Smooth muscle cell (in vitro differentiated cells): Measurements from ENCODE around the gene TNNI2. TPM values are rescaled to one million over a fixed set of nuclear protein-coding genes. Genes with fewer than 3 reads are reported as not detected.

Experiments used
- DNase-seq: peaks from one replicate; lab custom pipeline; 2025; ENCODE audit not compliant: unreplicated experiment; lab: John Stamatoyannopoulos, UW
- H2AFZ ChIP-seq: fragments of 200-600 bp; sonication (generic); 2 replicates; pipeline ENCODE4 v1.6.0; 2016; ENCODE audit warnings: antibody characterized with exemption, low read depth, mild to moderate bottlenecking
- H3F3A ChIP-seq: fragments of 200-600 bp; sonication (generic); 2 replicates; pipeline ENCODE4 v1.6.0; 2017; ENCODE audit warnings: antibody characterized with exemption, low read depth
- H3K27ac ChIP-seq: fragments of 200-600 bp; sonication (generic); 2 replicates; pipeline ENCODE4 v1.5.1; 2016; ENCODE audit warnings: low read depth, mild to moderate bottlenecking
- H3K27me3 ChIP-seq: fragments of 200-600 bp; sonication (generic); 2 replicates; pipeline ENCODE4 v1.6.1; 2016; ENCODE audit warnings: low read depth, mild to moderate bottlenecking
- H3K36me3 ChIP-seq: fragments of 200-600 bp; sonication (generic); 2 replicates; pipeline ENCODE4 v1.5.1; 2016; ENCODE audit warnings: low read depth
- H3K4me1 ChIP-seq: fragments of 200-600 bp; sonication (generic); 2 replicates; pipeline ENCODE4 v1.5.1; 2016; ENCODE audit warnings: low read depth
- H3K4me2 ChIP-seq: fragments of 200-600 bp; sonication (generic); 2 replicates; pipeline ENCODE4 v1.6.0; 2016; ENCODE audit warnings: mild to moderate bottlenecking
- H3K4me3 ChIP-seq: fragments of 200-600 bp; sonication (generic); 2 replicates; pipeline ENCODE4 v1.5.1; 2016; ENCODE audit warnings: mild to moderate bottlenecking
- H3K79me2 ChIP-seq: fragments of 200-600 bp; sonication (generic); 2 replicates; pipeline ENCODE4 v1.6.0; 2016; ENCODE audit warnings: low read depth, mild to moderate bottlenecking
- H3K9ac ChIP-seq: fragments of 200-600 bp; sonication (generic); 2 replicates; pipeline ENCODE4 v1.6.0; 2016; ENCODE audit warnings: low read depth
- H3K9me3 ChIP-seq: fragments of 200-600 bp; sonication (generic); replicated peaks from 2 replicates; pipeline ENCODE4 v1.5.1; 2016; ENCODE audit warnings: low read depth
- H4K20me1 ChIP-seq: fragments of 200-600 bp; sonication (generic); 2 replicates; pipeline ENCODE4 v1.6.0; 2016; ENCODE audit warnings: low read depth
- CTCF ChIP-seq: fragments of 200-600 bp; sonication (generic); IDR thresholded peaks from 2 replicates; pipeline ENCODE4 v1.5.1; 2017; ENCODE audit warnings: borderline replicate concordance, mild to moderate bottlenecking, antibody characterized with exemption; ENCODE audit not compliant: insufficient read depth, poor library complexity, severe bottlenecking
- WGBS: methylation state at CpG from one replicate; pipeline ENCODE4 v1.1.7; 2016; ENCODE audit warnings: low lambda C conversion rate; 5-methylcytosine and 5-hydroxymethylcytosine counted together
- polyA plus RNA-seq: library from polyadenylated mRNA; unstranded; fragments of >200 nt; fragmentation: Nextera tagmentation; extraction: Ambion mirVana; gene quantifications from 2 replicates; pipeline ENCODE4 v1.2.1, GENCODE V29; 2016
- total RNA-seq: library from RNA; depleted of rRNA; stranded (reverse); fragments of >200 nt; gene quantifications from 2 replicates; pipeline ENCODE4 v1.2.3, GENCODE V29; 2014

Gene TNNI2
- total and polyA plus RNA-seq, 2 experiments from 2014 or later, result 0.94 to 1.2 TPM

- no peaks in the 10 kb centered on the region for H3K36me3 ChIP-seq
- 30% methylated on average over 3 of the region's 3 CpGs for WGBS
- H3K9ac ChIP-seq, result no peak overlapping the region
- DNase-seq, result no peak
- no peaks in the 10 kb centered on the region for H3K9me3 ChIP-seq
- no peak overlapping the region for H3K4me3 ChIP-seq
- H3K4me2 ChIP-seq, result peak overlapping the region; percentile 31
- H3F3A ChIP-seq, result peaks cover 22% of the 10 kb centered on the region
- no peaks in the 10 kb centered on the region for H3K4me1 ChIP-seq
- no peak overlapping the region for H3K27ac ChIP-seq
- H4K20me1 ChIP-seq, result no peaks in the 10 kb centered on the region
- no peak overlapping the region for H2AFZ ChIP-seq
- H3K79me2 ChIP-seq, result no peaks in the 10 kb centered on the region
- TF ChIP-seq CTCF, result no peak
- no peaks in the 10 kb centered on the region for H3K27me3 ChIP-seq
Observed at GRCh38 chr11:1819074-1819473, 19.7 kb upstream of the TNNI2 start.

DNA sequence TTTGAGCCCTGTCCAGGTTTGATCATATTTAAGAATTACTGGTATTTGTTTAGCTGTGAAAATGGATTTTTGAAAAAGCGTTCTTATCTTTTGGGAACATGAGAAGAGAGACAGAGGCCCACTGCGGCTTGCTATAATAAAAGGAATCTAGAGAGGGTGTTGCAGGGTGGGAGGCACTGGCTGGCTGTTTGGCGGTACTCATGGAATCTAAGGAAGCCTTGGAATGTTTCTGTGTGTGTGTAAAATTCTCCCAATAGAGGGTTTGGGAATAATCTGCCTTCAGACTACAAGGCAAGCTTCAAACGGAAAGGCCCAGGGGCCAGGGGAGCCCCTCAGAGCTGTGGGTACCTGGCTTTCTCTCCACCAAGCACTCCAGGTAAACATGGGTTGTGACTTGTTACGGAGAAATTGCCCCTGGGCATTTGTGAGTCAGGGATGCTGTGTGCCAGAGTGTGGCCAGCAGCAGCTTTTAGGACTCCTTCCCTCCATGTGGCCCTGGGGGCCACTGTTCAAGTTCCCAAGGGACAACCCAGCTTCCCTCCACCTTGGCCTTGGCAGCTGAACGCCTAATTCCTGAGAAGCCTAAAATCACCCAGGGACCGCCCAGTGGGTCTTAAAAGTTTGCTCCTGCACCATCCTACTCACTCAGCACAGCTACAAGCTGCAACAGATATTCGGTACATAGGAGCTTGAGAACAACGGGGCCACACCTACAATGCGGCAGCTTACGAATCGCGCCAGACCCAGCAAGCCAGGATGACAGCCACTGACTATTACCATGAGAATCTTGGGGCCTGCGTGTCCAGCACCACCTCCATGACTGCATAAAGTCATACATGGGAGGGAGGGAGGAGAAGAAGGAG is 18.1 kb upstream of the TNNI2 start:
- Histone ChIP-seq H2AFZ (no peak overlapping the region), H3K4me2 (peak overlapping the region; percentile 68), H3K36me3 (no peaks in the 10 kb centered on the region), H3K4me3 (no peak overlapping the region), H3K27me3 (no peaks in the 10 kb centered on the region), H3F3A (peaks cover 22% of the 10 kb centered on the region), H3K27ac (peak overlapping the region; percentile 19), H3K9ac (no peak overlapping the region), H3K4me1 (no peaks in the 10 kb centered on the region), H3K9me3 (no peaks in the 10 kb centered on the region), H4K20me1 (no peaks in the 10 kb centered on the region), H3K79me2 (no peaks in the 10 kb centered on the region)
- DNase-seq, result no peak
- no peak for TF ChIP-seq CTCF
- 68% methylated on average over 14 of the region's 14 CpGs for WGBS

DNA sequence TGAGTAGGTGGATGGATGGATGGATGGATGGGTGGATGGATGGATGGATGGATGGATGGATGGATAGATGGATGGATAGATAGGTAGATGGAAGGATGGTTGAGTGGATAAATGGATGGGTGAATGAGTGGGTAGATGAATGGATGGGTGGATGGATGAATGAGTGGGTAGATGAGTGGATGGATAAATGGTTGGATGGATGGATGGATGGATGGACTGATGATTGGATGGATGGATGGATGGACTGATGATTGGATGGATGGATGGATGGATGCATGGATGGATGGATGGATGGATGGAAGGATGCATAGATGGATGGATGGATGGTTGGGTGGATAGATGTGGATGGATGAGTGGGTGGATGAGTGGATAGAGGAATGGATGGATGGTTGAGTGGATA is 17.2 kb upstream of the TNNI2 start:
- no peak overlapping the region for H3K9ac ChIP-seq
- no peaks in the 10 kb centered on the region for H4K20me1 ChIP-seq
- H3F3A ChIP-seq, result peaks cover 22% of the 10 kb centered on the region
- no peaks in the 10 kb centered on the region for H3K36me3 ChIP-seq
- no peak overlapping the region for H3K4me3 ChIP-seq
- TF ChIP-seq CTCF, result no peak
- H2AFZ ChIP-seq, result no peak overlapping the region
- H3K9me3 ChIP-seq, result no peaks in the 10 kb centered on the region
- DNase-seq, result no peak
- no peak overlapping the region for H3K4me2 ChIP-seq
- no peaks in the 10 kb centered on the region for H3K79me2 ChIP-seq
- no peaks in the 10 kb centered on the region for H3K4me1 ChIP-seq
- no peaks in the 10 kb centered on the region for H3K27me3 ChIP-seq
- H3K27ac ChIP-seq, result no peak overlapping the region
